NCI-H187 (cell line): ENCODE data around the gene RAI14.

Source experiments
- DNase-seq, 2 experiments: peaks; one replicate each; lab custom pipeline; 2025; lab: John Stamatoyannopoulos, UW

The RAI14 gene

GRCh38 chr5:34648039-34648839, 7.9 kb upstream of the RAI14 start:
- no peak for DNase-seq

GRCh38 chr5:34648840-34649158, 7.3 kb upstream of the RAI14 start:
- no peak for DNase-seq

GRCh38 chr5:34651791-34652190, 4.3 kb upstream of the RAI14 start:
- DNase-seq, result no peak

- DNase-seq, result no peak
These were observed 3.7 kb upstream of the RAI14 start for GRCh38 chr5:34652466-34652865.

GRCh38 chr5:34652914-34653313, 3.2 kb upstream of the RAI14 start:
- DNase-seq, result no peak

- no peak for DNase-seq
These were observed 2.4 kb upstream of the RAI14 start for GRCh38 chr5:34653708-34654107.

- no peak for DNase-seq
These were observed 655 bp upstream of the RAI14 start for GRCh38 chr5:34655354-34655991.

- no peak for DNase-seq
These were observed 659 bp downstream of the RAI14 start for GRCh38 chr5:34656700-34657273.

GRCh38 chr5:34657274-34657921, 1.3 kb downstream of the RAI14 start:
- no peak for DNase-seq

- no peak for DNase-seq
These were observed 1.9 kb downstream of the RAI14 start for GRCh38 chr5:34657988-34658387.

GRCh38 chr5:34659168-34659567, 3.0 kb downstream of the RAI14 start:
- no peak for DNase-seq

- DNase-seq, result no peak
These were observed 4.3 kb downstream of the RAI14 start for GRCh38 chr5:34660444-34660843.

GRCh38 chr5:34663771-34664496, 7.8 kb downstream of the RAI14 start:
- no peak for DNase-seq

- DNase-seq, result no peak
These were observed 10.4 kb downstream of the RAI14 start for GRCh38 chr5:34666392-34667080.

- no peak for DNase-seq
These were observed 11.6 kb downstream of the RAI14 start for GRCh38 chr5:34667705-34668104.

GRCh38 chr5:34669931-34670516, 13.9 kb downstream of the RAI14 start:
- DNase-seq, result no peak

GRCh38 chr5:34672196-34672595, 16.1 kb downstream of the RAI14 start:
- no peak for DNase-seq

- no peak for DNase-seq
These were observed 17.5 kb downstream of the RAI14 start for GRCh38 chr5:34673463-34674125.

- DNase-seq, result no peak
These were observed 18.1 kb downstream of the RAI14 start for GRCh38 chr5:34674187-34674586.

GRCh38 chr5:34675857-34676256, 19.7 kb downstream of the RAI14 start:
- DNase-seq, result no peak

GRCh38 chr5:34676416-34676815, 20.3 kb downstream of the RAI14 start:
- no peak for DNase-seq
